OCI-LY3 (cell line): ENCODE data around the gene CUX1.

ENCODE experiments used
- H2AFZ ChIP-seq: fragments of 200-600, 300-600 bp; shearing (Covaris generic); 2 replicates; pipeline ENCODE4 v1.6.0; 2014; ENCODE audit warnings: antibody characterized with exemption, low read depth, low read length
- H3K27ac ChIP-seq: fragments of 200-600, 300-600 bp; sonication (generic); 2 replicates; pipeline ENCODE4 v1.5.1; 2014; ENCODE audit warnings: mild to moderate bottlenecking, low read length, moderate library complexity, mixed read lengths
- H3K27me3 ChIP-seq: fragments of 200-600, 300-600 bp; sonication (generic); 2 replicates; pipeline ENCODE4 v1.6.1; 2014; ENCODE audit warnings: low read depth, low read length, mixed read lengths
- H3K36me3 ChIP-seq: fragments of 200-600, 300-600 bp; sonication (generic); replicated peaks from 2 replicates; pipeline ENCODE3; 2014; ENCODE audit warnings: low read depth, low read length, mixed read lengths
- H3K4me1 ChIP-seq: fragments of 300-600, 200-600 bp; sonication (generic); 2 replicates; pipeline ENCODE4 v1.6.1; 2014; ENCODE audit warnings: low read length, mixed read lengths
- H3K4me2 ChIP-seq: fragments of 200-600, 300-600 bp; sonication (generic); 2 replicates; pipeline ENCODE4 v1.6.1; 2014; ENCODE audit warnings: low read length, mixed read lengths
- H3K4me3 ChIP-seq: fragments of 300-600, 200-600 bp; sonication (generic); 2 replicates; pipeline ENCODE4 v1.5.1; 2014; ENCODE audit warnings: antibody characterized with exemption, mild to moderate bottlenecking, low read length, moderate library complexity
- H3K79me2 ChIP-seq: fragments of 300-600, 200-600 bp; shearing (Covaris generic); 2 replicates; pipeline ENCODE4 v1.6.1; 2014; ENCODE audit warnings: mild to moderate bottlenecking, low read length, mixed read lengths
- H3K9ac ChIP-seq: fragments of 300-600, 200-600 bp; shearing (Covaris generic); 2 replicates; pipeline ENCODE4 v1.6.0; 2014; ENCODE audit warnings: mild to moderate bottlenecking, low read length, moderate library complexity
- H3K9me3 ChIP-seq: fragments of 200-600, 300-600 bp; shearing (Covaris generic); 2 replicates; pipeline ENCODE4 v1.6.1; 2014; ENCODE audit warnings: low read length, mixed read lengths; ENCODE audit not compliant: insufficient read depth
- H4K20me1 ChIP-seq: fragments of 200-600, 300-600 bp; sonication (generic); 2 replicates; pipeline ENCODE4 v1.6.1; 2016; ENCODE audit warnings: low read length, mixed read lengths; ENCODE audit not compliant: insufficient read depth
- CTCF ChIP-seq: fragments of 200-600, 300-600 bp; sonication (generic); IDR thresholded peaks from 2 replicates; pipeline ENCODE4 v1.5.1; 2014; ENCODE audit warnings: antibody characterized with exemption, low read length, low read depth
- EZH2phosphoT487 ChIP-seq: fragments of 200-600 bp; shearing (Covaris generic); IDR thresholded peaks from 2 replicates; pipeline ENCODE4 v1.6.1; 2018; ENCODE audit warnings: antibody characterized with exemption, mixed run types, low read depth

CUX1 gene

GRCh38 chr7:101804088-101804963, 13.1 kb upstream of the CUX1 start:
- TF ChIP-seq EZH2phosphoT487 (no peak), CTCF (no peak)
- Histone ChIP-seq H4K20me1 (no peaks in the 10 kb centered on the region), H3K4me2 (no peak overlapping the region), H3K4me1 (no peaks in the 10 kb centered on the region), H3K4me3 (no peak overlapping the region), H2AFZ (no peak overlapping the region), H3K36me3 (no peaks in the 10 kb centered on the region), H3K9ac (no peak overlapping the region), H3K79me2 (no peaks in the 10 kb centered on the region), H3K9me3 (no peaks in the 10 kb centered on the region), H3K27ac (no peak overlapping the region), H3K27me3 (peaks cover 31% of the 10 kb centered on the region)

- H3K79me2 ChIP-seq, result no peaks in the 10 kb centered on the region
- H3K27me3 ChIP-seq, result peaks cover 25% of the 10 kb centered on the region
- no peak overlapping the region for H3K9ac ChIP-seq
- H3K4me2 ChIP-seq, result no peak overlapping the region
- TF ChIP-seq EZH2phosphoT487 (no peak), CTCF (peak; percentile 18; the same call in 1 of the 2 replicates)
- H2AFZ ChIP-seq, result no peak overlapping the region
- no peaks in the 10 kb centered on the region for H3K4me1 ChIP-seq
- H3K36me3 ChIP-seq, result no peaks in the 10 kb centered on the region
- no peak overlapping the region for H3K4me3 ChIP-seq
- no peaks in the 10 kb centered on the region for H4K20me1 ChIP-seq
- H3K9me3 ChIP-seq, result no peaks in the 10 kb centered on the region
- no peak overlapping the region for H3K27ac ChIP-seq
Measured at GRCh38 chr7:101804967-101805366, 12.5 kb upstream of the CUX1 start.

GRCh38 chr7:101812595-101812994, 4.8 kb upstream of the CUX1 start:
- Histone ChIP-seq H3K4me2 (no peak overlapping the region), H3K4me3 (no peak overlapping the region), H3K9me3 (no peaks in the 10 kb centered on the region), H3K27me3 (no peaks in the 10 kb centered on the region), H3K79me2 (peaks cover 14% of the 10 kb centered on the region), H3K27ac (no peak overlapping the region), H2AFZ (no peak overlapping the region), H4K20me1 (peaks cover 2% of the 10 kb centered on the region), H3K9ac (no peak overlapping the region), H3K36me3 (no peaks in the 10 kb centered on the region), H3K4me1 (peaks cover 5% of the 10 kb centered on the region)
- TF ChIP-seq EZH2phosphoT487, result no peak
- TF ChIP-seq CTCF, result no peak

GRCh38 chr7:101813402-101814019, 3.9 kb upstream of the CUX1 start:
- Histone ChIP-seq H3K27ac (no peak overlapping the region), H3K4me3 (peak overlapping the region; percentile 96), H3K4me2 (peak overlapping the region; percentile 95)

More at GRCh38 chr7:101813402-101814019, 3.9 kb upstream of the CUX1 start:
- Histone ChIP-seq H3K9me3 (no peaks in the 10 kb centered on the region), H2AFZ (peak overlapping the region; percentile 63), H3K79me2 (peaks cover 23% of the 10 kb centered on the region), H3K4me1 (peaks cover 11% of the 10 kb centered on the region), H3K27me3 (no peaks in the 10 kb centered on the region), H3K9ac (peak overlapping the region; percentile 50), H3K36me3 (no peaks in the 10 kb centered on the region), H4K20me1 (peaks cover 11% of the 10 kb centered on the region)
- no peak for TF ChIP-seq CTCF
- TF ChIP-seq EZH2phosphoT487, result no peak
